OCI-LY7 (cell line): ENCODE data around the gene ANKRD30B. TPM values are rescaled to one million over a fixed set of nuclear protein-coding genes. Genes with fewer than 3 reads are reported as not detected.
"Not testable (repeated sequence)": the region's sequence is repeated elsewhere in the genome, so short reads cannot be mapped to it uniquely, and the experiment has no call there.

ENCODE experiments used
- BruUV-seq: library from RNA; stranded (reverse); fragments of 400-500 nt; replicated peaks from 2 replicates; lab custom pipeline; 2021; lab: Mats Ljungman, UMichigan
- CTCF ChIA-PET: fragments of 300-600 bp; sonication (Branson Sonifier 250); formaldehyde crosslinking; loops from one replicate; lab custom pipeline; 2022; ENCODE audit warnings: antibody characterized with exemption; ENCODE audit not compliant: unreplicated experiment; lab: Charles Lee
- POLR2A ChIA-PET: fragments of 300-600 bp; sonication (Branson Sonifier 250); formaldehyde crosslinking; loops from one replicate; lab custom pipeline; 2022; ENCODE audit warnings: antibody characterized with exemption; lab: Charles Lee
- DNase-seq: peaks from one replicate; pipeline ENCODE4 v3.0.0-alpha.2; 2015; ENCODE audit warnings: low spot score
- H2AFZ ChIP-seq: fragments of 200-600 bp; sonication (generic), shearing (Covaris generic); 2 replicates; pipeline ENCODE4 v1.6.1; 2014; ENCODE audit warnings: mild to moderate bottlenecking, antibody characterized with exemption, low read length, moderate library complexity
- H3K27ac ChIP-seq: fragments of 200-600 bp; sonication (generic); 2 replicates; pipeline ENCODE4 v1.5.1; 2014; ENCODE audit warnings: mixed run types, low read depth, mild to moderate bottlenecking, moderate library complexity, low read length, inconsistent platforms; ENCODE audit not compliant: poor library complexity, severe bottlenecking
- H3K36me3 ChIP-seq: fragments of 200-600 bp; sonication (generic); 2 replicates; pipeline ENCODE4 v1.6.1; 2014; ENCODE audit warnings: mild to moderate bottlenecking, antibody characterized with exemption, low read length, moderate library complexity, mixed read lengths; ENCODE audit not compliant: insufficient read depth
- H3K4me1 ChIP-seq: fragments of 200-600 bp; sonication (generic); 2 replicates; pipeline ENCODE4 v1.5.1; 2014; ENCODE audit warnings: mild to moderate bottlenecking, low read length; ENCODE audit not compliant: insufficient read depth, poor library complexity, severe bottlenecking
- H3K4me2 ChIP-seq: fragments of 200-600 bp; sonication (generic); 2 replicates; pipeline ENCODE4 v1.6.1; 2014; ENCODE audit warnings: mild to moderate bottlenecking, low read length
- H3K4me3 ChIP-seq: fragments of 200-600 bp; sonication (generic); 2 replicates; pipeline ENCODE4 v1.5.1; 2014; ENCODE audit warnings: mild to moderate bottlenecking, low read depth, low read length; ENCODE audit not compliant: poor library complexity, severe bottlenecking
- H3K79me2 ChIP-seq: fragments of 200-600 bp; sonication (generic); 2 replicates; pipeline ENCODE4 v1.6.1; 2016; ENCODE audit warnings: low read depth, mild to moderate bottlenecking, low read length, moderate library complexity, mixed read lengths; ENCODE audit not compliant: insufficient read depth
- H3K9me2 ChIP-seq: fragments of 200-600 bp; sonication (generic); 2 replicates; pipeline ENCODE4 v1.6.1; 2016; ENCODE audit warnings: mild to moderate bottlenecking, low read length, mixed read lengths; ENCODE audit not compliant: insufficient read depth
- H3K9me3 ChIP-seq: fragments of 200-600 bp; sonication (generic); 2 replicates; pipeline ENCODE4 v1.6.1; 2014; ENCODE audit warnings: mild to moderate bottlenecking, mixed run types, low read length, mixed read lengths
- H4K20me1 ChIP-seq: fragments of 200-600 bp; sonication (generic); 2 replicates; pipeline ENCODE4 v1.6.1; 2014; ENCODE audit warnings: mild to moderate bottlenecking, antibody characterized with exemption, low read length, moderate library complexity, mixed read lengths; ENCODE audit not compliant: insufficient read depth
- EZH2phosphoT487 ChIP-seq: fragments of 200-600 bp; sonication (generic); IDR thresholded peaks from 2 replicates; pipeline ENCODE4 v1.6.1; 2018; ENCODE audit warnings: low read depth, borderline replicate concordance, mild to moderate bottlenecking, mixed run types, antibody characterized with exemption, low read length, moderate library complexity, mixed read lengths
- intact Hi-C: fragments of 100-400 bp; cut with micrococcal nuclease; formaldehyde crosslinking; loops from one replicate; pipeline ENCODE4 v1.10.0; 2022; ENCODE audit not compliant: unreplicated experiment
- total RNA-seq, 2 experiments: library from RNA; depleted of rRNA in 1 of 2; stranded (reverse); fragments of >200 nt in 1 of 2; shearing (Covaris generic) in 1 of 2; gene quantifications; 2 replicates each; pipeline ENCODE4 v1.2.3, GENCODE V29; 2014 to 2022
- TF ChIP-seq, protein P1 (sequence below): fragments of 200-600 bp; sonication (generic); conservative IDR thresholded peaks from 2 replicates; pipeline ENCODE4 v1.5.1; 2014; ENCODE audit warnings: mild to moderate bottlenecking, antibody characterized with exemption, low read length, moderate library complexity, mixed read lengths

The ANKRD30B gene
- total RNA-seq, 2 experiments from 2014 or later, result not detected

DNA sequence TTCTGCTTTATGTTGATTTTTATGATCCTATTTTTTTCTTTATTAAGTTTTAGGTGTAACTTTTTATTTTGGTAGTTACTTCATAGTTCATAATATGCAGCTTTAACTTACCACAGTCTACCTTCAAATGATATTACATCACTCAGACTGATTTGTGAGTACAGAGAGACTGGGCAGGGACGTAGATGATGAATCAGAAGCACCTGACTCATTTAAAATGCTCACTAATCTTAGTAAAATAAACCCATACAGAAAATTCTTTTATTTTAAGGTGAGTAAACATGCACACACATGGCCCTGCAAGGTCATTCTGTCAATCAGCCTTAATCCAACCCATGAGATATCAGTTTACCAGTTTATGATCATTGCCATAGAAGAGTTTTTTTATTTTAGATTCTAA is 8.9 kb upstream of the ANKRD30B start:
- BruUV-seq, CTCF ChIA-PET: not testable (repeated sequence)

DNA sequence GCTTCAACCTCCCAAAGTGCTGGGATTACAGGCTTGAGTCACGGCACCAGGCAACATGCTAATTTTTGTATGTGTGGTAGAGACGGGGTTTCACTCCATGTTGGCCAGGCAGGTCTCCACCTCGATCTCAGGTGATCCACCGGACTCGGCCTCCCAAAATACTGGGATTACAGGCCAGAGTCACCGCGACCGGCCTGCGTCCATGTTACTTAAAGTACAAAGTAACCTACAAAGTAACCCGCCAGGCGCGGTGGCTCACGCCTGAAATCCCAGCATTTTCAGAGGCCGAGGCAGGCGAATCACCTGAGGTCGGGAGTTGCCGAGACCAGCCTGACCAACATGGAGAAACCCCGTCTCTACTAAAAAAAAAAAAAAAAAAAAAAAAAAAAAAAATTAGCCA is 1.1 kb upstream of the ANKRD30B start:
- ChIA-PET CTCF (no interaction called here), POLR2A (no interaction called here)
- intact Hi-C loops, result no loop called here
- Histone ChIP-seq H3K4me1 (no peaks in the 10 kb centered on the region), H3K4me3 (no peak overlapping the region), H3K36me3 (no peaks in the 10 kb centered on the region), H3K9me2 (no peaks in the 10 kb centered on the region), H3K9me3 (no peaks in the 10 kb centered on the region), H3K79me2 (no peaks in the 10 kb centered on the region), H2AFZ (no peak overlapping the region), H3K4me2 (no peak overlapping the region), H4K20me1 (no peaks in the 10 kb centered on the region), H3K27ac (no peak overlapping the region)
- DNase-seq, result no peak
- TF ChIP-seq, protein P1, sequence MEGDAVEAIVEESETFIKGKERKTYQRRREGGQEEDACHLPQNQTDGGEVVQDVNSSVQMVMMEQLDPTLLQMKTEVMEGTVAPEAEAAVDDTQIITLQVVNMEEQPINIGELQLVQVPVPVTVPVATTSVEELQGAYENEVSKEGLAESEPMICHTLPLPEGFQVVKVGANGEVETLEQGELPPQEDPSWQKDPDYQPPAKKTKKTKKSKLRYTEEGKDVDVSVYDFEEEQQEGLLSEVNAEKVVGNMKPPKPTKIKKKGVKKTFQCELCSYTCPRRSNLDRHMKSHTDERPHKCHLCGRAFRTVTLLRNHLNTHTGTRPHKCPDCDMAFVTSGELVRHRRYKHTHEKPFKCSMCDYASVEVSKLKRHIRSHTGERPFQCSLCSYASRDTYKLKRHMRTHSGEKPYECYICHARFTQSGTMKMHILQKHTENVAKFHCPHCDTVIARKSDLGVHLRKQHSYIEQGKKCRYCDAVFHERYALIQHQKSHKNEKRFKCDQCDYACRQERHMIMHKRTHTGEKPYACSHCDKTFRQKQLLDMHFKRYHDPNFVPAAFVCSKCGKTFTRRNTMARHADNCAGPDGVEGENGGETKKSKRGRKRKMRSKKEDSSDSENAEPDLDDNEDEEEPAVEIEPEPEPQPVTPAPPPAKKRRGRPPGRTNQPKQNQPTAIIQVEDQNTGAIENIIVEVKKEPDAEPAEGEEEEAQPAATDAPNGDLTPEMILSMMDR, result no peak
- TF ChIP-seq EZH2phosphoT487, result no peak
- no TSS peak for BruUV-seq

More for the DNA sequence above, 8.9 kb upstream of the ANKRD30B start:
- H4K20me1 ChIP-seq, intact Hi-C loops, H3K4me1 ChIP-seq, H3K9me3 ChIP-seq, H3K9me2 ChIP-seq, H3K79me2 ChIP-seq, POLR2A ChIA-PET, H3K4me2 ChIP-seq, H2AFZ ChIP-seq, H3K27ac ChIP-seq, H3K36me3 ChIP-seq, DNase-seq, H3K4me3 ChIP-seq: not testable (repeated sequence)

DNA sequence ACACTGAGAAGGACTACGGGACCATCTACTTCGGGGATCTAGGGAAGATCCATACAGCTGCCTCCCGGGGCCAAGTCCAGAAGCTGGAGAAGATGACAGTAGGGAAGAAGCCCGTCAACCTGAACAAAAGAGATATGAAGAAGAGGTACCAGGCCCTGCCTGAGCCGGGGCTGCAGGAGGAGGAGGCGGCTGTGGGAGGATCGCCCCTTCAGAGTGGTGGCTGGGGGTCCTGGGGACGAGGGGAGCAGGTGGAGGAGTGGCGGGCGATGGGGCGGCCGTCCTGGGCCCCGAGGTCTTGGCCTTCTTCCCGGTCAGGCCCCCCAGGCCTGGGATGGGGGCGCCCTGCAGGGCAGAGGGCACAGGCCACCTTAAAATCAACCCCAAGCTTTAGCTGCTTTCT is 524 bp downstream of the ANKRD30B start:
- Histone ChIP-seq H3K79me2 (no peaks in the 10 kb centered on the region), H3K9me3 (no peaks in the 10 kb centered on the region), H3K36me3 (no peaks in the 10 kb centered on the region), H3K4me2 (no peak overlapping the region), H4K20me1 (no peaks in the 10 kb centered on the region), H3K4me3 (no peak overlapping the region), H3K9me2 (no peaks in the 10 kb centered on the region), H2AFZ (no peak overlapping the region), H3K4me1 (no peaks in the 10 kb centered on the region), H3K27ac (no peak overlapping the region)
- intact Hi-C loops, result no loop called here
- DNase-seq, result no peak
- POLR2A ChIA-PET, result no interaction called here
- CTCF ChIA-PET, result no interaction called here
- no TSS peak for BruUV-seq
- TF ChIP-seq EZH2phosphoT487, result no peak
- TF ChIP-seq, protein P1, result no peak

DNA sequence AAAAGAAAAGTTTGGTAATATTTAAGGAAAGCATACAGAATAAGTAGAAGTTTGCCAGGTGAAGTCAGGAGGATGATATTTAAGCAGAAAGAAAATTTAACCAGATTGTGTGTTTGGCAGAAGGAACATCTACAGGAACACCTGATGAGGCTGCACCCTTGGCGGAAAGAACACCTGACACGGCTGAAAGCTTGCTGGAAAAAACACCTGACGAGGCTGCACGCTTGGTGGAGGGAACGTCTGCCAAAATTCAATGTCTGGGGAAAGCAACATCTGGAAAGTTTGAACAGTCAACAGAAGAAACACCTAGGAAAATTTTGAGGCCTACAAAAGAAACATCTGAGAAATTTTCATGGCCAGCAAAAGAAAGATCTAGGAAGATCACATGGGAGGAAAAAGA is 15.6 kb downstream of the ANKRD30B start:
- H3K79me2 ChIP-seq, H3K4me3 ChIP-seq, H4K20me1 ChIP-seq, DNase-seq, H3K4me1 ChIP-seq, H3K4me2 ChIP-seq, CTCF ChIA-PET, POLR2A ChIA-PET, H3K27ac ChIP-seq, H3K9me3 ChIP-seq, intact Hi-C loops, BruUV-seq, H2AFZ ChIP-seq, H3K9me2 ChIP-seq, H3K36me3 ChIP-seq: not testable (repeated sequence)
